RPMI7951 (cell line): Measurements from ENCODE around the gene C1QTNF1. TPM values are rescaled to one million over a fixed set of nuclear protein-coding genes. Genes with fewer than 3 reads are reported as not detected.
"Not testable (repeated sequence)": the region's sequence is repeated elsewhere in the genome, so short reads cannot be mapped to it uniquely, and the experiment has no call there.

Source experiments
- DNase-seq: peaks from one replicate; pipeline ENCODE4 v3.0.0-alpha.2; 2012; ENCODE audit warnings: low read depth
- total RNA-seq: library from RNA; depleted of rRNA; stranded (reverse); fragments of >200 nt; shearing (Covaris generic); gene quantifications from 2 replicates; pipeline ENCODE4 v1.2.3, GENCODE V29; 2014

The C1QTNF1 gene
- total RNA-seq, 1 experiment from 2014 or later: 31.8 TPM

DNA sequence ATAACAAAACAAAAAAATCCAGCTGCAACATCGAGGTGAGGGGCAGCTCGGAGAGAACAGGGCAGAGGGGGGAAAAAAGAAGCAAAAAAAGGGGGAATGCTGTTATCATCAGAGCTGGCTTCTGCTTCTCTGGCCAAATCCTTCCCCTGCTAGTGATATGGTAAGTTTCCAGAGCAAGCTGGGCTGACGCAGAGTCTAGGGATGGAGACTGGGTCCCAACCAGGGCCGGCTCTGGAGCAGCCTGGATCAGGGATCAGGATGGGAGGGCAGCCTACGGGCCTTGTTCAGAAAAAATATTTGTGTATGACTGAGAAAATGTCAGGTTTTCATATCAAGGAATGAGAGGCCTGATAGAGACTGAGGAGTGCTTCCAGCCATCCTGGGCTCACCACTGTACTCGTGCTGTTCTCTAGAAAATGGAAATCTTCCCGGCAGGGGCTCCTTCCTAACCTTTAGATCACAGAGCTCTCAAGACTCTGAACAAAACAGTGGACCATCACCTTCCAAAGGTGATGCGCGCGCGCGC, 726 bp upstream of the C1QTNF1 start:
- no peak for DNase-seq

DNA sequence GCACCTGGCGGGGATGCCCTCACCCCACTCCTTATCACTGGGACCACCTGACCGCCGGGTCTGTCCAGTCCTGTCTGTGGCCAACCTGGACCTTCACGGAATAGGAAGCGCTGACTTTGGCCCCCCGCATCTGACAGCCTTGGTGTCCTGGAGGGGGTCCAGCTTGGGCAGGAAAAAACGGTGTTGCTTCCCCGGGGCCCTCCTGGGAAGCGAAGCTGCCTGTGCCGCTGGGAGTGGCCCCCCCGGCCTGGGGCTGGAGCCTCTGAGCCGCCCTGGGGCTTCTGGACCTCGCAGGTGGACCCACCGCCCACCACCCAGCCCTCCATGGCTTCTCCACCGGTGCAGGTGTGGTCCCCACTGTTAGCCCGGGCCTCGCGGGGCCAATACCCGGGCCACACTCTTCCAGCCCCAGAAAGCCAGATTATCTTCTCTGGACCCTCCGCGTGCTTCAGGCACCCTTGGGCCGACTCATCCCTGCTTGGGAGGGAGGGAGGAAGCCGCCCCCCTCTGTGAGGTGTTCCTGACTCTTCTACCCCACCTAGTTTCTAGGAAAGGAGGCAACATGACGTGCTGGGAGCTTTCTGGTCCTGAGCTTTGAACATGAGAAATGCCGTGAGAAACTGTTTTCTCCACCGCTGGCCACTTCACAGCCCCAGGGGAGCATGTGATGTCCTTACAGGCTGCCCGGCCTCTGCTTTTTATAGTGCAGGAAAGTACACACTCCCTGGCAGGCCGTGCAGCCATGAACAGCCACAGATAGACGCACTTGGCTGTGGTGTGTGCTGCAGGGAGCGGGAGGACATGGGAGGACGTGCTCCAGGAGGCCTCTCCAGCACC, 1.1 kb downstream of the C1QTNF1 start:
- DNase-seq: peak; percentile 58

DNA sequence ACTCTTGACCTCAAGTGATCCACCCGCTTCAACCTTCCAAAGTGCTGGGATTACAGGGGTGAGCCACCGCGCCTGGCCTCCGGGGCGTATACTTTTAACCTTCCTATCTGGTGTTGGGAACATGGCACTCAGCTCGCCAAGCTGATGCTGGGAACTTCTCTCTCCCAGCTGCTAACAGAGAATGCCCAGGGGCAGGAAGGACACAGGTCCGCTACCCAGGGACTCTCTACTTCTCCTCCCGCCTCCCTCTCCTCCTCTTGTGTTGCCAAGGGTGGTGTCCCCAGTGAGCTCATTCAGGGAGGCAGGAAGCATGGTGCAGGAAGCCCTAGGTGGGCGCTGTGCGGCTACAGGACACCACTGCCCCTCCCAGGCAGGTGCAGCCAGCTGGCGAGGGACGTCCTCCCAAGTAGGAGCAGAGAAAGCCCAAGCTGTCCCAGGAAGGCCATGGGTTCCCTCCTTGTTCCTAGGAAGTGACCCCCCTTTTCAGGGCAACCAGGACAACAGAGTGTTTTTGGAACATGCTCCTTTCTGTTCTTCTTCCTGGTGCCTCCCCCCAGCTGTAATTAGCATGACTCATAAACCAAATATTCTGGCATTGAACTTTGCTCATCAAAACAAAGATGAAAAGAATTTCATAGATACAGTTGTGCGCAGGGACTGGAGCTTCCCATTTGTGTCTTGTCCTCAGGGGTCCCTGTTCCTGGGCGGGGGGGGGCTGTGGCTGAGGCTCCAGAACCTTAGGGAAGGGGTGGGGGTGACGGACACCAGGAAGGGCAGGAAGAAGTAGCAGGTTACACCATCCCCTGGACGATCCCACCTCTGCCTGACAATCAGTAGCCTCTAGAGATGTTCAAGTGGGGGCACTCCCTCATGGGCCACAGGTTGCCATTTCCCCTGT, 2.7 kb downstream of the C1QTNF1 start:
- peak; percentile 91 for DNase-seq

DNA sequence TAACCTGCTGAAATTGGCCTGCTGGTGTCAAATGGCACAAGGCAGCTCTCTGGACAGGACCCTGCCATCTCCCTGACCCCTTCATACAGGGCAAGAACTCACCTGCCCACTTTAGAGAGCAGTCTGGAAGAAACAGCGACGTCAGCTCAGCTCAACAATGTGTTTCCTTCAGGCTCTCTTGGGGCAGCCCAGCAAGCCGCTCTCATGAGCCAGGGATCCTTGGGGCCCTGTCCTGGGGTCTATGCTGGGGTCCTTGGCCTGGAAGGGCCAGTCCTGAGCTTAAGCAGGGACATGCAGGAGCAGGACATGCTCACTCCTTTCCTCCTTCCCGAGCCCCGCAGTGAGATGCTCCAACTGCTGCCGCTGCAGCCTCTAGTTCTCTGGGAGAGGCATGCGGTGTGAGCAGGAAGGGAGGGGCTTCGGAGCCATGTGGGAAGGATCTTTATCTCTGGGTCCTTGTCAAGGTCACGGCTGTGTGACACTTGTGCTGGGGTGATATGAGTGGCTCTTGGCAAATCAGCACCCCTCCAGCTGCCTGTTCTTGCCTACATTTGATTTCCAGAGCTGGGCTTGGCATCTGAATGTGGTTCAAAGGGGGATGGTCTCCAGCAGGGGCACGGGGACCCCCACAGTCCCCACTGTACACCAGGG, 3.4 kb downstream of the C1QTNF1 start:
- peak; percentile 62 for DNase-seq

DNA sequence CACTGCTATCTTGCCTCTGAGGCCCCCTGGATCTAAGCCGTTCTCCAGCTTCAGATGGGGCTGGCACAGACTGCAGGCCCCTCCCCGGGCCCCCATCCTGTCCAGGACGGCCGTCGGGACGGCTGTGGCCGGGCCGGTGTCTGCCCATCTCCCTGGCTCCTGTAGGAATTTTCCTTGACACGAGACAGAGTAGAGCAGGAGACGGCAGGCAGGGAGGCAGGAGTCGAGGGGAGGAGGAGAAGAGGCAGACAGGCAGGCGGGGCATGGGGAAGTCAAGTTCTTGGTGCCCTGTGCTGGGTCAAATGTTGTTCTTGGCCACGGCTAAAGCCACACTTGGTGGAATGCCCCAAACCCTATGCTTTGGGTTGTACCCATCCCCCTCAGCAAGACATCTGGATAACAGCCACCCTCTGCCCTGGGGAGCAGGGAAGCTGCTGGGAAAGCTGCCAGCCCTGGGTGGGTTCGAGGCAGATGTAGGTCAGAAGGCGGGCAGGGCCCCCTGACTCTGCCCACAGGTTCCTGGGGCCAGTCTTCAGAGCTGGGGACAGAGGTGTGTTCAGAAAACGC, 4.0 kb downstream of the C1QTNF1 start:
- peak; percentile 93 for DNase-seq

DNA sequence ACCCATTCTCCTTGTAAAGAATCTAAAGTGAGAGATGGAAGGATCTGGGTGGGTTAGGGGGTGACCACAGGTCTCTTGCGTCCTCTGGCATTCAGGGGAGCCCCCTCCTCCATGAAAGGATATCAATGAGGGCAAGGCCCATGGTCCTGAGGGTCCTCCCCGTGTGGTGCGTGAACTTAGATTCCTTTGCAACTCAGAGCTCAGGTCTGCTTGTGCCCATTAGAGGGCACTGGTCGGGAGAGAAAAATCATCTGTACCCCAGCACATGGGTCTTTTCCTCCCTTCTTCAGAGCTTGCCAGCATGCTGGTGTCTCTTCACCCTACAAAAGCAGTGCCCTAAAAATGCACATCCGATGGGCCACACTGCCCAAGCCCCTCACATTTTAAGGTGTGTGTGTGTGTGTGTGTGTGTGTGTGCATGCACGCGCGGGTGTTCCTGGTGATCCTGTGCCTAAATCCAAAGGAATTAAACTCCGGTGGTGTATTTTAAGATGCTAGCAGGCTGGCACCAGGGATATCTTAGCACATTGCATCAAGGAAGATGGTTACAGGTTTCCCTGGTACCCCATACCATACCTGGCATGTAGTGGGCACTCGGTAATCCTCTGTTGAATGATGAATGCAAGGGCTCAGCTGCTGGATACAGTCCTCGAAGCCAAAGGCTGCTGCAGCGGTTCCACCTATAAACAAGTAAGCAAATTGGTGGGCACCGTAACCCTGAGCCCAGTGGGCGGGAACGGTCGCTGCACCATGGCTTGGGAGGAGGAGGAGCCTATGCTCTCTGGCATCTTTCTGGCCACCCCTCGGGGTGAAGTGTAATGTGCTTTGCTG, 4.7 kb downstream of the C1QTNF1 start:
- peak; percentile 28 for DNase-seq

DNA sequence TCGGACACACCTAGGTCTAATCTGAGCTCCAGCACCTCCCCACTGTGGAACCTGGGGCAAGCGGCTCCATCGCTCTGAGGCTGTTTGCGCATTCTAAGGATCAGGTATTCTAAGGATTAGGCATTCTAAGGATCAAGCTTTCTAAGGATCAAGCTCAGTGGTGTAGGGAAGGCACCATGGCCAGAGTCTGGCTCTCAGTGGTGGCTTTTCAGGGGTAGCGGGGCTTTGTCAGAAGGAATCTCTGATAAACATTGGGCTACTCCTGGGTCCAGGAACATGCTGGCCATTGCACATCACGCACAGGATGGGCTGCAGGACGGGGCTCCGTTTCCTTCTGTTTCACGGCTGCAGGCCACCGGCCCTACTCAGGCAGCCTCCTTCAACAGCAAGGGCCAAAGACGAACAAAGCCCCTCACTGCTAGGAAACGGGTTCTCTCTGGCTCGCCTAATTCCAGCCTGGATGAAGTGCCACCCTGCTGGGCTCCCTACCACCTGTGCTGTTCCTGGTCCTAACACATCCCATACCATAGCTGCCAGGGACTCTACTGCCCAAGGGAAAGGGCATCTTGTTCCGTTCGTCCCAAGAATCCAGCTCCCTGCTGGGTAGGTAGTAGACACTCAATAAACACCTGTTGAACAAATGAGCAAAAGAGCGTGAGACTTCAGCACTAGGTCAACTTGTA, 5.5 kb downstream of the C1QTNF1 start:
- no peak for DNase-seq

DNA sequence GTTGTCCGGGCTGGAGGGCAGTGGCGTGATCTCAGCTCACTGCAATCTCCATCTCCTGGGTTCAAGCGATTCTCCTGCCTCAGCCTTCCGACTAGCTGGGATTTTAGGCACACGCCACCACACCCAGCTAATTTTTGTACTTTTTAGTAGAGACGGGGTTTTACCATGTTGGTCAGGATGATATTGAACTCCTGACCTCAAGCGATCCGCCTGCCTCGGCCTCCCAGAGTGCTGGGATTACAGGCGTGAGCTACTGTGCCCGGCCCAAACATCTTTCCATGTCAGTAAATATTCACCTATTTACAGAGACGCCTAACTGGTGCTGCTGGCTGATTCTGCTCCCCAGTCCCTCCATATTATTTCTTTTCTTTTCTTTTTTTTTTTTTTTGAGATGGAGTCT, 6.7 kb downstream of the C1QTNF1 start:
- DNase-seq: not testable (repeated sequence)

DNA sequence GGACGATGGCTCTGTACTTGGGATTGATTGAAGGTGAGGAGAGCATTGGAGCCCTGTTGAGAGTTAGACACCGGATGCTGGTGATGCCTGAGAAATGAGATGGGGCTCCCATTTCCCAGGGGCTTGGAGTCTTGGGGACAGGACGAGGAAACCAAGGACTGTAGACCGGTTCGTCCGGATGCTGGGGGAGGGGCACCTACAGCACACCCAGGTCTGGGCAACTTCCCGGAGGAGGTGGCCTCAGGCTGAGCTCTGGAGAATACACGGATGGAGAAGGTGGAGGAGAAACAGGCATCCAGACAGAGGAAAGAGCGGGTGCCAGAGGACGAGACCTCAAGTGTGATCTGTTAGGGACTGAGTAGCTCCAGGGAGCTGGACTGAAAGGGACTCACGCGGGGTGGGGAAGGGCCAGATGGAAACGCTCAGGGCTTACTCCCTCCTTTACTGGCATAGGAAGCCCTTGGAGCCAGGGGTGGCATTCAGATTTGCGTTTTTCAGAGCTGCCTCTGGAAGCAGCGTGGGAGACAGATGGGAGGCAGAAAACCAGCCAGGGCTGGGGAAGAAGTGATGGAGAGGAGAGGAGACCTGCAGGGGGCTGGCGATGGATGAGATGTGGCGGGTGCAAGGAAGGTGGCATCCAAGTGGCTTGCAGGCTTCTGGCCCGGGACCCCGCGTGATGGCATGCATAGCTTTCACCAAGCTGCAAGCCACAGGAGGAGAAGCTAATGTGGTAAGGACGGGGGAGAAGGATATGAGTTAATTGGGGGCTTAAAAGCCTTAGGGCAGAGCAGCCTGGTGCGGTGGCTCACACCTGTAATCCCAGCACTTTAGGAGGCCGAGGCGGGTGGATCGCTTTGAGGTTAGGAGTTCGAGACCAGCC, 8.3 kb downstream of the C1QTNF1 start:
- no peak for DNase-seq

DNA sequence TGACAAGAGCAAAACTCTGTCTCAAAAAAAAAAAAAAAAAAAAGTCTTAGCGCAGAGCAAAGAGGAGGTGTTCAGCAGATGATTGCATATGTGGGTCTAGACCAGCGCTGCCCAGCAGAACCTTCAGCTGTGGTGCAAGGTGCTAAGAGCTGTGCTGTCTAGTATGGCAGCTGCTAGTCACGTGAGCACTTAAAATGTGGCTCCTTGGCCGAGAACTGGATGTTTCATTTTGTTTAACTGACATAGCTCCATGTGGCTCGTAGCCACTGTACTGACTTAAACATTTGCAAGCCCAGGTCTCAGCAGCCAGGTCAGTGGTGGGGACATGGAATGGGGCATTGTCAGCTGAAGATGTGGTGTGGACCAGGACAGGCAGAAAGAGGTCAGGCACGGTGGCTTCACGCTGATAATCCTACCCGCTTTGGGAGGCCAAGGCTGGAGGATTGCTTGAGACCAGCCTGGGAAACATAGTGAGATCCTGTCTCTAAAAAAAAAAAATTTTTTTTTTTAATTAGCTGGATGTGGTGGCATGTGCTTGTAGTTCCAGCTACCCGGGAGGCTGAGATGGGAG, 9.2 kb downstream of the C1QTNF1 start:
- no peak for DNase-seq

DNA sequence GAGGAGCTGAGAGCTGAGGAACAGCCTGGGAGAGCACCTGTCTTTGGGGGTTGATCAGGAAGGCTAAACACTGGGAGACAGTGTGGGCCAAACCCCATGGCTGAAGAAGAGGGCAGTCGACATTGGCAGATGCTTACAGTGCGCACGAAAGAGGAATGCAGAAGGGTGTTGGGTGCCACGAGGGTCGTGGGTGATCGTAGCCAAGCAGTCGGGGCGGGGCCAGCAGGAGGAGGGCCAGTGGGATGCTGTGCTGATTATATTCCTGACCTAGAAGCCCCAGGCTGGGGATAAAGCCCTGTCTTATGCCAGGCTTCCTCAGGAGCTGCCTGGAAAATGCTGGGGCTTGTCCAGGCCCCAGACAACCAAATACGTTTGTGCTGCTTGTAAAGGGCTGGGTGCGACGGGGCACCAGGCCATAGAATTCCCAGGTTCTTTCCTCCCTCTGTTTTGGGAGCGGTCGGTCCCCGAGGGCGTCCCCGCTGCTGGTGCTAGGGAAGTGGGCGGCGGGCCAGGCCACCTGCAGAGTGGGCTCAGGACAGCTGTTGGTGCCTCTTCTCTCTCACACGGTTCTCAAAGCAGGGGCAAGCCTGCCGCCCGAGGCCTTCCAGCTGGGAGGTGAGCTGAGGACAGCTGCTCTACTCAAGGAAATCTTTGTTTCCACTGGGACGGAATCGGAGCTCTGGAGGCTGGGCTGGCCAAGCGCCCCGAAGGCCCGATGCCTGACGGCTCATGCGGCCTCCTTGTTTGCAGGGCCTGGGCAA, 10.0 kb downstream of the C1QTNF1 start:
- DNase-seq: peak; percentile 97

DNA sequence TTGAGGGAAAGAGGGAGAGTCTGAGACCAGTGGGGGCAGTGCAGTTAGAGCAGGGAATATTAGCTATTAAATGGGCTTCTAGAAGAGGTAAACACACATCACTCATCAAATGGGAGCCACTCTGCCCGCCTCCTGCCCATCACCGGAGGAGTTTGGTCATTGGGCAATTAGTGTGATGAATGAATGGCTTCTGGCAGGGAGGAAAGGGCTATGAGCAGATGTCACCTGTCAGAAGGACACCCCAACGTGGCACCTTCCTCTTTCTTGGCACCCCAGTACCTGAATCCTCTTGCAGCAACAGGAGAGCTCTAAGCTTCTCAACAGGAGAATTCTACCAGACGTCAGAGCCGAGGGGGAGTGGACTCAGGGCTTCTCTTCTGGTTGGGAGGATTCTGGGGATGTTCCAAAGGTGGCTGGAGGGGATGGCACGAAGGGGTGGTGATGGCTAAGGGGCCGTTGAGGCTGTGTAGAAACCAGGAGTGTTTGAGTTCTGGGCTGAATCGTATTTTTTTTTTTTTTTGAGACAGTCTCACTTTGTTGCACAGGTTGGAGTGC, 11.0 kb downstream of the C1QTNF1 start:
- DNase-seq: no peak

DNA sequence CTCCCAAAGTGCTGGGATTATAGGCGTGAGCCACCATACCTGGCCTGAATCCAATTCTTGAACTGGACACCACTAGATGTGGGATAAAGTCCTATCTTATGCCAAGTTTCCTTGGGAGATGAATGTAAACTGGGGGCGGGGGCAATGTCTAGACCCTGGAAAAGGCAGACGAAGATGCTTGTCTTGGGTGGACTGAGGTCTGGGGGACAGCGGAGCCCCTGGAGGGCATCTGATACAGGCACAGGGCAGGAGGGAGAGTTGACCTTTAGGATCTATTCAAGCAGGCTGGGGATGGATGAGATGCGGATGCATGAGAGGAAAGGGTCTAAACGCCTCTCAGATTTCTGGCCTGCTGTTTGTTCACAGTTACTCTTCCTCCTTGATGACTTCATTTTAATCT, 11.7 kb downstream of the C1QTNF1 start:
- no peak for DNase-seq

DNA sequence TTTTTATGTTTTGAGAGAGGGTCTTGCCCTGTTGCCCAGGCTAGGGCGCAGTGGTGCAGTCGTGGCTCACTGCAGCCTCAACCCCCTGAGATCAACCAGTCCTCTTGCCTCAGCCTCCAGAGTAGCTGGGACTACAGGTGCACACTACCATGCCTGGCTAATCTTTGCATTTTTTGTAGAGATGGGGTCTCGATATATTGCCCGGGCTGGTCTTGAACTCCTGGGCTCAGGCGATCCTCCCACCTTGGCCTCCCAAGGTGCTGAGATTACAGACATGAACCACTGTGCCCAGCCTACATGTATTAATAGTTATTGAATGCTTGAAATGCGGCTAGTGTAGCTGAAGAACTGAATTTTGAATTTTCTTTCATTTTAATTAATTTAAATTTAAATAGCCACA, 12.2 kb downstream of the C1QTNF1 start:
- no peak for DNase-seq

DNA sequence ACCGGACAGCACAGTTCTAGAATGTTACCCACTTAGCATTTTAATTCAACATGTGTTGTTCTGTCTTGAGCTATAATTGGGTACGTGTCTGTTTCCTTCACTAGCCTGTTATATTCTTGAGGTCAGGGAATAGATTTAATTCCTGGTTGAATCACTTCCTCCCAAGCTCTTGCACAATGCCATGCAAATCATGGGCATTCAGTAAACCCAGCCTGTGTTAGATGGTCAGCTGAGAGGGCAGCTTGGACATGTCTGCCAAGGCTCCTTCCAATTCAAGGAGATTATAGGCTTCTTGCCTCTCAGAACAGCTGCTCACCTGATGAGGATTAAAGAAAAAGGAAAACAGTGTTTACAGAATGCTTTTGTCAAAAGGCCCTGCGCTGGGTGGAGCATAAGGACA, 12.6 kb downstream of the C1QTNF1 start:
- DNase-seq: peak; percentile 93

DNA sequence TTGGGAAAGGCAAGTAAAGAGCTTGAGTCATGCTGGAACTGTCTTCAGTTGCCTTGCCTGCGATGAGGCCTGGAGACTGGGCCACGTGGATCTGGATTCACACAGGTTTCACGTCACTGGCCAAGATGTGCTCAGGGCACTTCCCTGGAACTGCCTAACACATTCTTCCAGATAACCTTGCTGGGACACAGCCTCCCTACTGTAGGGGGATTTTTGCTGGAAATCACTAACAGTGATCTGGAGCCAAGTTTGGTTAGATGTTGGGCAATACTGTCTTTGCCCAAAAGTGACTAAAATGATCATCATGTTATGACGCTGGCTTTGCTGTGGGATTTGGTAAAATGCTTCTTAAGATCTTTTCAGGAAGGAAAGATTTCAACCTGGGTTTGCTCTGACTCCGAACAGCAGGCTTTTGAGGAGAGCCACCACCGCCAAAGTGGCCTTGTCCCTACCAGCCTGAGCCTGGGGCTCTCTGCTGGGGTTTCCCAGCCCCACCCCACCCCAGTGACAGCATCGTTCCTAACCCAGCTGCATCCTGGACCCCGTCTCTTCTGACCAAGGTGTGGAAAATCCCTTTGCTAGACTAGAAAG, 14.7 kb downstream of the C1QTNF1 start:
- peak; percentile 97 for DNase-seq

DNA sequence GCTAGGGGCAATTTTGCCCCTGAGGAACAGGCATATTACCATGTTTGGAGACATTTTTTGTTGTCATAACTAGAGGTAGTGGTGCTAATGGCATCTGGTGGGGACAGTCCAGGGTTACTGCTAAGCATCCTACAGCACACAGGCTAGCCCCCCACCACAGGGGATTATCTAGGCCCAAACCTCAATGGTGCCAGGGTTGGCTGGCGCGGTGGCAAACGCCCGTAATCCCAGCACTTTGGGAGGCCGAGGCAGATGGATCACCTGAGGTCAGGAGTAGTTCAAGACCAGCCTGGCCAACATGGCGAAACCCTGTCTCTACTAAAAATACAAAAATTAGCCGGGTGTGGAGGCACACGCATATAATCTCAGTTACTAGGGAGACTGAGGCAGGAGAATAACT, 15.2 kb downstream of the C1QTNF1 start:
- DNase-seq: no peak
